GM23248 (cell line): Measurements from ENCODE around the gene DOCK9. TPM values are rescaled to one million over a fixed set of nuclear protein-coding genes. Genes with fewer than 3 reads are reported as not detected.

Experiments
- DNase-seq: peaks from one replicate; pipeline ENCODE4 v3.0.0-alpha.2; 2015
- H2AFZ ChIP-seq: fragments of 200-600 bp; sonication (generic); 2 replicates; pipeline ENCODE4 v1.6.1; 2016; ENCODE audit warnings: antibody characterized with exemption
- H3F3A ChIP-seq: fragments of 200-600 bp; sonication (generic); 2 replicates; pipeline ENCODE4 v1.6.1; 2016; ENCODE audit warnings: mild to moderate bottlenecking, antibody characterized with exemption, mixed run types; ENCODE audit not compliant: insufficient read depth
- H3K27ac ChIP-seq: fragments of 200-600 bp; sonication (generic); 2 replicates; pipeline ENCODE4 v1.5.1; 2016; ENCODE audit warnings: mild to moderate bottlenecking
- H3K27me3 ChIP-seq: fragments of 200-600 bp; sonication (generic); replicated peaks from 2 replicates; pipeline ENCODE4 v1.6.1; 2016; ENCODE audit warnings: mild to moderate bottlenecking; ENCODE audit not compliant: insufficient read depth
- H3K36me3 ChIP-seq: fragments of 200-600 bp; sonication (generic); 2 replicates; pipeline ENCODE4 v1.6.1; 2016; ENCODE audit warnings: low read depth, mild to moderate bottlenecking
- H3K4me1 ChIP-seq: fragments of 200-600 bp; sonication (generic); 2 replicates; pipeline ENCODE4 v1.6.1; 2016; ENCODE audit warnings: mild to moderate bottlenecking; ENCODE audit not compliant: insufficient read depth
- H3K4me2 ChIP-seq: fragments of 200-600 bp; sonication (generic); one replicate; pipeline ENCODE4 v1.6.1; 2016; ENCODE audit warnings: mild to moderate bottlenecking; ENCODE audit not compliant: unreplicated experiment
- H3K4me3 ChIP-seq: fragments of 200-600 bp; sonication (generic); 2 replicates; pipeline ENCODE4 v1.5.1; 2016; ENCODE audit warnings: mild to moderate bottlenecking
- H3K79me2 ChIP-seq: fragments of 200-600 bp; sonication (generic); 2 replicates; pipeline ENCODE4 v1.6.1; 2016; ENCODE audit warnings: mild to moderate bottlenecking; ENCODE audit not compliant: insufficient read depth
- H3K9ac ChIP-seq: fragments of 200-600 bp; sonication (generic); 2 replicates; pipeline ENCODE4 v1.6.1; 2016; ENCODE audit warnings: mild to moderate bottlenecking
- H3K9me2 ChIP-seq: fragments of 200-600 bp; sonication (generic); 2 replicates; pipeline ENCODE4 v1.6.1; 2016; ENCODE audit warnings: mixed run types, mild to moderate bottlenecking, moderate library complexity; ENCODE audit not compliant: insufficient read depth
- H3K9me3 ChIP-seq: fragments of 200-600 bp; sonication (generic); one replicate; pipeline ENCODE4 v1.6.1; 2017; ENCODE audit warnings: low read depth
- H4K20me1 ChIP-seq: fragments of 200-600 bp; sonication (generic); 2 replicates; pipeline ENCODE4 v1.6.0; 2016; ENCODE audit not compliant: insufficient read depth
- EZH2 ChIP-seq: fragments of 200-600 bp; sonication (generic); IDR thresholded peaks from 2 replicates; pipeline ENCODE4 v1.6.1; 2018; ENCODE audit warnings: antibody characterized with exemption, mild to moderate bottlenecking; ENCODE audit not compliant: insufficient read depth, poor library complexity, severe bottlenecking
- EZH2phosphoT487 ChIP-seq: fragments of 200-600 bp; sonication (generic); IDR thresholded peaks from 2 replicates; pipeline ENCODE4 v1.6.1; 2018; ENCODE audit warnings: antibody characterized with exemption, moderate library complexity, mild to moderate bottlenecking, low read depth; ENCODE audit not compliant: insufficient read depth
- WGBS, 2 experiments: methylation state at CpG; one replicate each; pipeline ENCODE4 v1.1.6; 2015 to 2017; ENCODE audit warnings: low lambda C conversion rate in 2 of 2, low coverage in 1 of 2; ENCODE audit errors: missing lambda C conversion rate in 2 of 2; 5-methylcytosine and 5-hydroxymethylcytosine counted together
- in situ Hi-C: fragments of 300-500 bp; cut with MboI; formaldehyde crosslinking; loops from 2 replicates; pipeline ENCODE4 v1.15.0; 2020
- polyA plus RNA-seq: library from polyadenylated mRNA; unstranded; fragments of >200 nt; fragmentation: Nextera tagmentation; extraction: Ambion mirVana; gene quantifications from 2 replicates; pipeline ENCODE4 v1.2.1, GENCODE V29; 2016
- total RNA-seq: library from RNA; depleted of rRNA; stranded (reverse); fragments of >200 nt; shearing (Covaris generic); gene quantifications from 2 replicates; pipeline ENCODE4 v1.2.3, GENCODE V29; 2014

Gene DOCK9
- total and polyA plus RNA-seq, 2 experiments from 2014 or later: 3.2 to 21.2 TPM

GRCh38 chr13:98785405-98785804, 192.5 kb downstream of the DOCK9 start:
- Histone ChIP-seq H3K9ac (no peak overlapping the region), H3K36me3 (no peaks in the 10 kb centered on the region), H4K20me1 (no peaks in the 10 kb centered on the region), H3F3A (no peaks in the 10 kb centered on the region), H3K9me2 (no peaks in the 10 kb centered on the region), H3K4me3 (no peak overlapping the region), H3K9me3 (no peaks in the 10 kb centered on the region), H3K79me2 (no peaks in the 10 kb centered on the region), H3K4me1 (no peaks in the 10 kb centered on the region), H3K4me2 (no peak overlapping the region), H2AFZ (no peak overlapping the region), H3K27me3 (peaks cover 34% of the 10 kb centered on the region), H3K27ac (no peak overlapping the region)
- in situ Hi-C loops: no loop called here
- DNase-seq: no peak
- WGBS, 2 experiments: 84 to 90% methylated on average over 10 of the region's 10 CpGs
- TF ChIP-seq EZH2 (no peak), EZH2phosphoT487 (no peak)

GRCh38 chr13:98784666-98785065, 193.2 kb downstream of the DOCK9 start:
- no peak overlapping the region for H3K27ac ChIP-seq
- peaks cover 34% of the 10 kb centered on the region for H3K27me3 ChIP-seq
- 67 to 70% methylated on average over 8 of the region's 8 CpGs for WGBS, 2 experiments
- no peak for DNase-seq
- in situ Hi-C loops: no loop called here
- H3K4me3 ChIP-seq: no peak overlapping the region
- no peak overlapping the region for H3K9ac ChIP-seq
- H3K4me2 ChIP-seq: no peak overlapping the region
- no peak overlapping the region for H2AFZ ChIP-seq
- no peaks in the 10 kb centered on the region for H3K9me3 ChIP-seq
- H3K36me3 ChIP-seq: no peaks in the 10 kb centered on the region
- no peaks in the 10 kb centered on the region for H3F3A ChIP-seq
- H3K9me2 ChIP-seq: no peaks in the 10 kb centered on the region
- TF ChIP-seq EZH2 (no peak), EZH2phosphoT487 (no peak)
- H3K79me2 ChIP-seq: no peaks in the 10 kb centered on the region
- H4K20me1 ChIP-seq: no peaks in the 10 kb centered on the region
- no peaks in the 10 kb centered on the region for H3K4me1 ChIP-seq

GRCh38 chr13:98783856-98784478, 193.9 kb downstream of the DOCK9 start:
- Histone ChIP-seq H3K36me3 (no peaks in the 10 kb centered on the region), H3K27ac (no peak overlapping the region), H4K20me1 (no peaks in the 10 kb centered on the region), H3F3A (no peaks in the 10 kb centered on the region), H3K4me2 (no peak overlapping the region), H3K4me3 (no peak overlapping the region), H3K9me2 (no peaks in the 10 kb centered on the region), H3K79me2 (no peaks in the 10 kb centered on the region), H3K4me1 (no peaks in the 10 kb centered on the region), H3K9me3 (no peaks in the 10 kb centered on the region), H3K27me3 (peaks cover 34% of the 10 kb centered on the region), H3K9ac (no peak overlapping the region), H2AFZ (no peak overlapping the region)
- DNase-seq: no peak
- 81 to 86% methylated on average over 12 of the region's 12 CpGs for WGBS, 2 experiments
- TF ChIP-seq EZH2: no peak
- no peak for TF ChIP-seq EZH2phosphoT487
- in situ Hi-C loops: no loop called here

DNA sequence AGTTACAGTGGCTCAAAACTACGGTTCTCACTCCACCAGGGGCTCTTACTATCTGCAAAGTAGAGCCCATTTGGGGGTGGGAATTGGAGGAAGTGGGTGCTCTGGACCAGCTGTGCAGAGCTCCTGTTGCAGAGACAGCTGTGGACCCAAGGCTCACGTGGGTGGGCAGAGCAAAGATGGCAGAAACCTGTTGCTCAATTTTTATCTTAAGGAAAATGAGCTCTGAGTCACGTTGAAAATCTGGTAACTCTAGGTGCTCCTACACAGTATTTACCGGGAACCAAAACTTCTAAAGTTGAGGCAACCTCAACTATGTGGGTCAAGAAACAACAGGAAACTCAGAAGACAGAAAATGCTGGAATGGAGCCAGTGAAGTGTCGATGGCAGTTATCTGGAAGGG, 195.2 kb downstream of the DOCK9 start:
- Histone ChIP-seq H3K9ac (no peak overlapping the region), H3K27ac (no peak overlapping the region), H3K79me2 (no peaks in the 10 kb centered on the region), H3K4me2 (no peak overlapping the region), H3K9me3 (no peaks in the 10 kb centered on the region), H3K27me3 (peaks cover 29% of the 10 kb centered on the region), H3K9me2 (no peaks in the 10 kb centered on the region), H3K4me3 (no peak overlapping the region), H2AFZ (no peak overlapping the region), H4K20me1 (no peaks in the 10 kb centered on the region), H3F3A (no peaks in the 10 kb centered on the region), H3K4me1 (no peaks in the 10 kb centered on the region), H3K36me3 (no peaks in the 10 kb centered on the region)
- TF ChIP-seq EZH2 (no peak), EZH2phosphoT487 (no peak)
- in situ Hi-C loops: no loop called here
- 69 to 71% methylated on average over 5 of the region's 5 CpGs for WGBS, 2 experiments
- peak; percentile 12 for DNase-seq
